ENCODE measurements around the gene GRK6.

Gene GRK6

GRCh38 chr5:177427211-177427822 lies 841 bp downstream of the GRK6 start:
- no peak for DNase-seq (ENCODE audit: low spot score)

- DNase-seq (ENCODE audit: low spot score), result no peak
Measured at GRCh38 chr5:177427919-177428573, 1.6 kb downstream of the GRK6 start.

- no peak for DNase-seq (ENCODE audit: low spot score)
Measured at GRCh38 chr5:177428574-177429217, 2.2 kb downstream of the GRK6 start.

GRCh38 chr5:177429248-177430040 lies 3.0 kb downstream of the GRK6 start:
- peak; percentile 92 for DNase-seq (ENCODE audit: low spot score)

- DNase-seq (ENCODE audit: low spot score), result no peak
Measured at GRCh38 chr5:177430140-177430951, 3.9 kb downstream of the GRK6 start.

- DNase-seq (ENCODE audit: low spot score), result no peak
Measured at GRCh38 chr5:177430972-177431316, 4.5 kb downstream of the GRK6 start.

- DNase-seq (ENCODE audit: low spot score), result peak; percentile 79
Measured at GRCh38 chr5:177431317-177432142, 5.1 kb downstream of the GRK6 start.

GRCh38 chr5:177432143-177432838 lies 5.8 kb downstream of the GRK6 start:
- no peak for DNase-seq (ENCODE audit: low spot score)

GRCh38 chr5:177432839-177433657 lies 6.6 kb downstream of the GRK6 start:
- DNase-seq (ENCODE audit: low spot score), result no peak

GRCh38 chr5:177433658-177434217 lies 7.3 kb downstream of the GRK6 start:
- no peak for DNase-seq (ENCODE audit: low spot score)

- peak; percentile 65 for DNase-seq (ENCODE audit: low spot score)
Measured at GRCh38 chr5:177434437-177434836, 8.0 kb downstream of the GRK6 start.

GRCh38 chr5:177434942-177435738 lies 8.7 kb downstream of the GRK6 start:
- DNase-seq (ENCODE audit: low spot score), result no peak

GRCh38 chr5:177435847-177436536 lies 9.5 kb downstream of the GRK6 start:
- no peak for DNase-seq (ENCODE audit: low spot score)

GRCh38 chr5:177437623-177438022 lies 11.1 kb downstream of the GRK6 start:
- DNase-seq (ENCODE audit: low spot score), result no peak

GRCh38 chr5:177438468-177438867 lies 12.0 kb downstream of the GRK6 start:
- DNase-seq (ENCODE audit: low spot score), result no peak

GRCh38 chr5:177439518-177440053 lies 13.1 kb downstream of the GRK6 start:
- DNase-seq (ENCODE audit: low spot score), result no peak

GRCh38 chr5:177440211-177440989 lies 13.9 kb downstream of the GRK6 start:
- no peak for DNase-seq (ENCODE audit: low spot score)

Data from CD4-positive, alpha-beta T cell treated with Interleukin-6 at 100 ng/mL for 8 hours (primary cell).